ENCODE data around the gene SFXN3. TPM values are rescaled to one million over a fixed set of nuclear protein-coding genes. Genes with fewer than 3 reads are reported as not detected.

SFXN3 gene
- total RNA-seq, 1 donor from 2014 or later, result 5.2 TPM

DNA sequence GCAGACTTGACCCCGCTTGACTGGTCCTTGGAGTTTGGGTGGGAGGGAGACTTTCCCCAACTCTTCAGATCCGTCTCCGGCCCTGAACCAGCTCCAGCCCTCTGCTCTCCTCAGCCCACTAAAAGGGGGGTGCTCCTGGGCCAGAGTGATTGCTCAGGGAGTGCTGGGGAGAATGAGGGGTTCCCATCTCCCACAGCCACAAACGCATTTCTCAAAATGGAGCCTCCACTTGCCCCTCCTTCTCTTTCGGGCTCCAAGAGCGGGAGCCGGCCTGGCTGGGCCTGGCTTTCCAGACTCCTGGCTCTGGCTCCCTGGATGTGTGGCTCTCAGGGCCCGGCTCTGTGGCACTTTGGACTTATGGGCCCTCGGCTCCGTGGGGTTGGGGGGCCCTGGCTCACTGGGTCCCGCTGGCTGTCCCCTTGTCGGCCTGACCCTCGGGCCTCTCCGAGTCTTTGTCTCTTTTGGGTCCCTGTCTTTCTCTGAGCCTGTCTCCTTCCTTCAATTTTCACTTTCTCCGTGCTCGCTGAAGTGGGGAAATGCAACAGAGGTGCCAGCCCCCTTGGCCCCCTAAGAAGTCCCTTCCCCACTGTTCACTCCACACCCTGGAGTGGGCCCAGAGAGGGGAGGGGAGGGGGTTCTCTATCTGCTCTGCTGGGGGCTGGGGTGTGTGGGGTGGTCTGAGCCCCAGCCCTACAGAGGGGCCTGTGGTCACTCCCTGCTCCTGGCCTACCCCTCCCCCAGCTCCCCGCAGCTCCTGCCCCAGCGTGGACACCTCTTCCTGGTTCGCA is 30.7 kb upstream of the SFXN3 start:
- DNase-seq, result no peak
- no peaks in the 10 kb centered on the region for H3K36me3 Mint-ChIP-seq (ENCODE audit: unreplicated experiment)
- TF ChIP-seq, protein P1, sequence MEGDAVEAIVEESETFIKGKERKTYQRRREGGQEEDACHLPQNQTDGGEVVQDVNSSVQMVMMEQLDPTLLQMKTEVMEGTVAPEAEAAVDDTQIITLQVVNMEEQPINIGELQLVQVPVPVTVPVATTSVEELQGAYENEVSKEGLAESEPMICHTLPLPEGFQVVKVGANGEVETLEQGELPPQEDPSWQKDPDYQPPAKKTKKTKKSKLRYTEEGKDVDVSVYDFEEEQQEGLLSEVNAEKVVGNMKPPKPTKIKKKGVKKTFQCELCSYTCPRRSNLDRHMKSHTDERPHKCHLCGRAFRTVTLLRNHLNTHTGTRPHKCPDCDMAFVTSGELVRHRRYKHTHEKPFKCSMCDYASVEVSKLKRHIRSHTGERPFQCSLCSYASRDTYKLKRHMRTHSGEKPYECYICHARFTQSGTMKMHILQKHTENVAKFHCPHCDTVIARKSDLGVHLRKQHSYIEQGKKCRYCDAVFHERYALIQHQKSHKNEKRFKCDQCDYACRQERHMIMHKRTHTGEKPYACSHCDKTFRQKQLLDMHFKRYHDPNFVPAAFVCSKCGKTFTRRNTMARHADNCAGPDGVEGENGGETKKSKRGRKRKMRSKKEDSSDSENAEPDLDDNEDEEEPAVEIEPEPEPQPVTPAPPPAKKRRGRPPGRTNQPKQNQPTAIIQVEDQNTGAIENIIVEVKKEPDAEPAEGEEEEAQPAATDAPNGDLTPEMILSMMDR (IDR thresholded peaks at IDR 0.05; ENCODE audit: partially characterized antibody, unreplicated experiment), result no peak
- H3K27me3 Mint-ChIP-seq (ENCODE audit: unreplicated experiment), result peaks cover 11% of the 10 kb centered on the region
- H3K9me3 Mint-ChIP-seq (ENCODE audit: unreplicated experiment), result peaks cover 12% of the 10 kb centered on the region
- H3K4me3 Mint-ChIP-seq (ENCODE audit: unreplicated experiment), result peak overlapping the region; percentile 89
- H3K4me1 Mint-ChIP-seq (ENCODE audit: low read depth, unreplicated experiment), result peaks cover 13% of the 10 kb centered on the region
- peak overlapping the region; percentile 92 for H3K27ac Mint-ChIP-seq (ENCODE audit: unreplicated experiment)

- Mint-ChIP-seq H3K36me3 (ENCODE audit: unreplicated experiment) (no peaks in the 10 kb centered on the region), H3K9me3 (ENCODE audit: unreplicated experiment) (peaks cover 12% of the 10 kb centered on the region), H3K27ac (ENCODE audit: unreplicated experiment) (peak overlapping the region; percentile 77), H3K4me1 (ENCODE audit: low read depth, unreplicated experiment) (peaks cover 13% of the 10 kb centered on the region), H3K4me3 (ENCODE audit: unreplicated experiment) (peak overlapping the region; percentile 89), H3K27me3 (ENCODE audit: unreplicated experiment) (peaks cover 11% of the 10 kb centered on the region)
- TF ChIP-seq, protein P1 (IDR thresholded peaks at IDR 0.05; ENCODE audit: partially characterized antibody, unreplicated experiment), result no peak
- no peak for DNase-seq
Observed at GRCh38 chr10:101000915-101001658, 29.9 kb upstream of the SFXN3 start.

DNA sequence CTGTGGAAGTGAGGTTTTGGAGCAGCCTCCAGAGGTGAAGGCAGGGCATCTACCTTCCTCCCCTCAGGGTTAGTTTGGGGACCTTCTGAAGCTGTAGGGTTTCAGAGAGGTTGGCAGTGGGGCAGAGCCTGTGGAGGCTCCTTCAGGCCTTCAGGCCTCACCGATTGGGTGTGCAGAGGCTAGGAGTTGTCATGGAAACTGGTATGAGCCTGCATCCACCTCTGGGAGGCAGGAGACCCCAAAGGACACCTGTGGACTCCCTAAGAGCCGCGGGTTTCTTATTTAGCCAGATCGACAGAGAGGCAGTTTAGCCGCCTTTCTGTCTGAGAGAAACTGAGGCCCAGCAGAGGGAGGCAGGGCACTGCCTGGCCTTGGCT is 29.4 kb upstream of the SFXN3 start:
- peaks cover 13% of the 10 kb centered on the region for H3K4me1 Mint-ChIP-seq (ENCODE audit: low read depth, unreplicated experiment)
- no peak overlapping the region for H3K27ac Mint-ChIP-seq (ENCODE audit: unreplicated experiment)
- peak overlapping the region; percentile 89 for H3K4me3 Mint-ChIP-seq (ENCODE audit: unreplicated experiment)
- peaks cover 14% of the 10 kb centered on the region for H3K9me3 Mint-ChIP-seq (ENCODE audit: unreplicated experiment)
- peaks cover 11% of the 10 kb centered on the region for H3K27me3 Mint-ChIP-seq (ENCODE audit: unreplicated experiment)
- TF ChIP-seq, protein P1 (IDR thresholded peaks at IDR 0.05; ENCODE audit: partially characterized antibody, unreplicated experiment), result no peak
- no peak for DNase-seq
- H3K36me3 Mint-ChIP-seq (ENCODE audit: unreplicated experiment), result no peaks in the 10 kb centered on the region

DNA sequence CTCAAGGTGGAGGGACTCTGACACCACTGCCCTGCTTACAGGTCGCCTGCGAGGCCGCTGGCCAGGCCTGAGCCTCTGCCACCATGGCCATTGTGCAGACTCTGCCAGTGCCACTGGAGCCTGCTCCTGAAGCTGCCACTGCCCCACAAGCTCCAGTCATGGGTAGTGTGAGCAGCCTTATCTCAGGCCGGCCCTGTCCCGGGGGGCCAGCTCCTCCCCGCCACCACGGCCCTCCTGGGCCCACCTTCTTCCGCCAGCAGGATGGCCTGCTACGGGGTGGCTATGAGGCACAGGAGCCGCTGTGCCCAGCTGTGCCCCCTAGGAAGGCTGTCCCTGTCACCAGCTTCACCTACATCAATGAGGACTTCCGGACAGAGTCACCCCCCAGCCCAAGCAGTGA is 28.6 kb upstream of the SFXN3 start:
- Mint-ChIP-seq H3K9me3 (ENCODE audit: unreplicated experiment) (peaks cover 14% of the 10 kb centered on the region), H3K4me1 (ENCODE audit: low read depth, unreplicated experiment) (peaks cover 13% of the 10 kb centered on the region), H3K27me3 (ENCODE audit: unreplicated experiment) (peaks cover 11% of the 10 kb centered on the region), H3K4me3 (ENCODE audit: unreplicated experiment) (no peak overlapping the region), H3K27ac (ENCODE audit: unreplicated experiment) (no peak overlapping the region), H3K36me3 (ENCODE audit: unreplicated experiment) (no peaks in the 10 kb centered on the region)
- TF ChIP-seq, protein P1 (IDR thresholded peaks at IDR 0.05; ENCODE audit: partially characterized antibody, unreplicated experiment), result no peak
- no peak for DNase-seq

Data from glutamatergic neuron (in vitro differentiated cells).